H1 (cell line): ENCODE measurements around the gene BCAS3.
A peak's percentile ranks its signal among the peaks of the same experiment; 100 is the strongest.

Experiments
- CREB1 ChIP-seq: IDR thresholded peaks from 2 replicates; pipeline ENCODE4 v1.6.1; 2012; ENCODE audit warnings: inconsistent platforms
- GABPA ChIP-seq: IDR thresholded peaks from 2 replicates; pipeline ENCODE4 v1.6.1; 2011; ENCODE audit warnings: mild to moderate bottlenecking, low read length, moderate library complexity, borderline replicate concordance; ENCODE audit not compliant: insufficient read depth
- KDM1A ChIP-seq: fragments of 200-600, 300-600 bp; sonication (generic); IDR thresholded peaks from 2 replicates; pipeline ENCODE4 v1.7.1; 2016; ENCODE audit warnings: mild to moderate bottlenecking, low read length, borderline replicate concordance
- POLR2A ChIP-seq, 2 experiments: IDR thresholded peaks; 1 replicate in 1 of 2; 2 replicates in 1 of 2; pipeline ENCODE4 v1.6.1; 2011; ENCODE audit warnings: low read depth in 2 of 2, low read length in 2 of 2, mild to moderate bottlenecking in 2 of 2; ENCODE audit errors: control extremely low read depth in 1 of 2
- RAD21 ChIP-seq, 2 experiments: IDR thresholded peaks in 1 of 2; conservative IDR thresholded peaks in 1 of 2; 2 replicates each; pipeline ENCODE4 v1.6.1; 2011; ENCODE audit warnings: low read depth in 2 of 2, low read length in 2 of 2, improper control_type of control experiment in 1 of 2, inconsistent platforms in 1 of 2, mild to moderate bottlenecking in 1 of 2, moderate library complexity in 1 of 2
- SRF ChIP-seq: IDR thresholded peaks from 2 replicates; pipeline ENCODE4 v1.6.1; 2011; ENCODE audit warnings: mild to moderate bottlenecking, low read depth, low read length, moderate library complexity
- TF ChIP-seq, protein P1 (sequence below): IDR thresholded peaks from 2 replicates; pipeline ENCODE4 v1.6.1; 2012; ENCODE audit warnings: inconsistent platforms
- TF ChIP-seq, protein P2 (sequence below), 3 experiments: IDR thresholded peaks; 1 replicate in 2 of 3; 2 replicates in 1 of 3; pipeline versions ENCODE4 v1.5.1 to v1.6.1; 2011; ENCODE audit warnings: low read length in 3 of 3, mild to moderate bottlenecking in 3 of 3, inconsistent platforms in 2 of 3, low read depth in 1 of 3, moderate library complexity in 1 of 3; ENCODE audit not compliant: insufficient read depth in 1 of 3; ENCODE audit errors: control extremely low read depth in 1 of 3

DNA sequence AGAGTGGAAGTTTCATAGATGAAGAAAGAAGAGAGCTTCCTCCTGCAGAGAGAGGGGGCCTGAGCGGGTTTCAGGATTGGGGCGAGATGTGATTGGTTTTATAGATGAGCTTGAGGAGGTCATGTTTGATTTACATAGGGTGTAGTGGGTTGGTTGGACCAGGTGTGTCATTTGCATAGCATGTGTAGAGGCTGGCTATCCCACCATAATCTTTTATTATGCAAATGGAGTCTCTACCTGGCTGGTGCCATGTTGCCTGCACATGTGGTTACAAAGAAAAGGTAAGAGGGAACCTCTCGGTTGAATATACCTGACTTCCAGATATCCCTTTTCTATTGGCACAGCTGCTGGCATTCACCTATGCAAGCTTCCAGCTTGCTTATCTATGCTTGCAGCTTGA lies 228.1 kb downstream of the BCAS3 start:
- TF ChIP-seq CREB1, result no peak
- TF ChIP-seq, protein P1, sequence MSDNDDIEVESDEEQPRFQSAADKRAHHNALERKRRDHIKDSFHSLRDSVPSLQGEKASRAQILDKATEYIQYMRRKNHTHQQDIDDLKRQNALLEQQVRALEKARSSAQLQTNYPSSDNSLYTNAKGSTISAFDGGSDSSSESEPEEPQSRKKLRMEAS, result peak; percentile 48; the same call in 1 of the 2 replicates
- TF ChIP-seq POLR2A (IDR thresholded peaks at IDR 0.05; ENCODE audit: control extremely low read depth in 1 of 2, low read depth in 2 of 2, low read length in 2 of 2), result no peak
- no peak for TF ChIP-seq GABPA
- no peak for TF ChIP-seq RAD21 (IDR thresholded peaks at IDR 0.05 in 1 of 2, conservative IDR thresholded peaks at IDR 0.05 in 1 of 2; ENCODE audit: low read depth in 2 of 2, low read length in 2 of 2)
- TF ChIP-seq, protein P2, sequence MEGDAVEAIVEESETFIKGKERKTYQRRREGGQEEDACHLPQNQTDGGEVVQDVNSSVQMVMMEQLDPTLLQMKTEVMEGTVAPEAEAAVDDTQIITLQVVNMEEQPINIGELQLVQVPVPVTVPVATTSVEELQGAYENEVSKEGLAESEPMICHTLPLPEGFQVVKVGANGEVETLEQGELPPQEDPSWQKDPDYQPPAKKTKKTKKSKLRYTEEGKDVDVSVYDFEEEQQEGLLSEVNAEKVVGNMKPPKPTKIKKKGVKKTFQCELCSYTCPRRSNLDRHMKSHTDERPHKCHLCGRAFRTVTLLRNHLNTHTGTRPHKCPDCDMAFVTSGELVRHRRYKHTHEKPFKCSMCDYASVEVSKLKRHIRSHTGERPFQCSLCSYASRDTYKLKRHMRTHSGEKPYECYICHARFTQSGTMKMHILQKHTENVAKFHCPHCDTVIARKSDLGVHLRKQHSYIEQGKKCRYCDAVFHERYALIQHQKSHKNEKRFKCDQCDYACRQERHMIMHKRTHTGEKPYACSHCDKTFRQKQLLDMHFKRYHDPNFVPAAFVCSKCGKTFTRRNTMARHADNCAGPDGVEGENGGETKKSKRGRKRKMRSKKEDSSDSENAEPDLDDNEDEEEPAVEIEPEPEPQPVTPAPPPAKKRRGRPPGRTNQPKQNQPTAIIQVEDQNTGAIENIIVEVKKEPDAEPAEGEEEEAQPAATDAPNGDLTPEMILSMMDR (IDR thresholded peaks at IDR 0.05; ENCODE audit: control extremely low read depth in 1 of 3, insufficient read depth in 1 of 3, low read depth in 1 of 3, low read length in 3 of 3), result no peak
- no peak for TF ChIP-seq SRF
- no peak for TF ChIP-seq KDM1A
